DOHH2 (cell line): Measurements from ENCODE around the gene CCDC102A.

Experiments
- CTCF ChIP-seq: fragments of 200-600 bp; sonication (generic); IDR thresholded peaks from one replicate; pipeline ENCODE4 v1.5.1; 2014; ENCODE audit warnings: antibody characterized with exemption, mild to moderate bottlenecking, low read depth, low read length; ENCODE audit not compliant: poor library complexity, severe bottlenecking
- EZH2phosphoT487 ChIP-seq: fragments of 200-600 bp; sonication (generic); IDR thresholded peaks from 2 replicates; pipeline ENCODE4 v1.6.1; 2017; ENCODE audit warnings: borderline replicate concordance, mild to moderate bottlenecking, antibody characterized with exemption, low read length, moderate library complexity, mixed read lengths

GRCh38 chr16:57473176-57473840, 63.1 kb downstream of the CCDC102A start:
- no peak for TF ChIP-seq EZH2phosphoT487
- TF ChIP-seq CTCF: no peak
